Esophagus (tissue), 2 donors: Measurements from ENCODE around the gene SMCO4. TPM values are rescaled to one million over a fixed set of nuclear protein-coding genes. Genes with fewer than 3 reads are reported as not detected.
"Not testable (repeated sequence)": the region's sequence is repeated elsewhere in the genome, so short reads cannot be mapped to it uniquely, and the experiment has no call there.

Source experiments
- H3K27ac ChIP-seq, 2 donors: one replicate each; pipeline ENCODE4 v1.5.1; 2013; ENCODE audit warnings: low read depth in 2 of 2, mild to moderate bottlenecking in 2 of 2, inconsistent platforms in 1 of 2, low read length in 1 of 2, moderate library complexity in 1 of 2
- H3K27me3 ChIP-seq, 2 donors: one replicate each; pipeline ENCODE4 v1.6.1; 2013; ENCODE audit warnings: low read length in 2 of 2, control low read depth in 1 of 2, mild to moderate bottlenecking in 1 of 2; ENCODE audit not compliant: insufficient read depth in 2 of 2, control insufficient read depth in 1 of 2
- H3K36me3 ChIP-seq, 2 donors: one replicate each; pipeline ENCODE4 v1.6.1; 2013; ENCODE audit warnings: low read length in 1 of 2; ENCODE audit not compliant: control insufficient read depth in 2 of 2, insufficient read depth in 2 of 2
- H3K4me1 ChIP-seq, 2 donors: one replicate each; pipeline ENCODE4 v1.6.1; 2013; ENCODE audit warnings: low read length in 1 of 2; ENCODE audit not compliant: control insufficient read depth in 2 of 2, insufficient read depth in 2 of 2
- H3K4me3 ChIP-seq, 2 donors: one replicate each; pipeline ENCODE4 v1.5.1; 2013; ENCODE audit warnings: low read length in 2 of 2, mild to moderate bottlenecking in 2 of 2, low read depth in 1 of 2, moderate library complexity in 1 of 2
- H3K9me3 ChIP-seq, 2 donors: one replicate each; pipeline ENCODE4 v1.6.1; 2013; ENCODE audit warnings: mild to moderate bottlenecking in 2 of 2, low read depth in 1 of 2, low read length in 1 of 2, moderate library complexity in 1 of 2; ENCODE audit not compliant: control insufficient read depth in 2 of 2, insufficient read depth in 1 of 2
- WGBS, 2 donors: extraction: QIAGEN DNeasy Blood & Tissue Kit; methylation state at CpG; one replicate each; pipeline ENCODE4 v1.1.7; 2013; 5-methylcytosine and 5-hydroxymethylcytosine counted together
- polyA plus RNA-seq, 2 donors: library from polyadenylated mRNA; stranded (reverse); fragments of 200-250 nt; gene quantifications; one replicate each; pipeline ENCODE4 v1.2.3, GENCODE V29; 2013
- donor health status: healthy with polysubstance abuse.
- donor health status: Bipolar disorder and iron deficiency.

SMCO4 gene
- polyA plus RNA-seq, 2 donors, result 7.9 to 14.2 TPM

DNA sequence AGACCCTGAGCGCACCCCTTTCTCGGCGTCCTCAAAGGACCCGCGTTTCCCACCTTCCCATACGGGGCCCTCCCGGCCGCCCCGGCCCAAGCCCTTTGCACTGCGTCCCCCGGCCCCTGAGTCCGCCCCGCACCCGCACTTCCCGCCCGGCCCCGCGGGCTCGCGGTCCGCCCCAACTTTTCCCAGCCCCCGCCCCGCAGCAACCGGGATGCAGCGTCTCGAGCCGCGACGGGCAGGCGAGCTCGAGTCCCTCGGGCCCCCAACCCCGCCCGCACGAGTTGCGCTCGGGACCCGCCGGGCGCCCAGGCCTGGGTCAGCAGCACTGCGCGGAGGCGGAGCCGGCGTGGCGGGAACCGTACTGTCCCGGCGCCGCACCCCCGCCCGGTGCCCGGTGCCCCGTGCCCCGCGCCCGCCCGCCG, 371 bp downstream of the SMCO4 start:
- H3K27ac ChIP-seq, result peak overlapping the region; percentile 67 to 69
- no peaks in the 10 kb centered on the region for H3K9me3 ChIP-seq
- peaks cover 0 to 6% of the 10 kb centered on the region in 2 donors for H3K4me1 ChIP-seq
- 0 to 1% methylated on average over 43 to 59 of the region's 59 CpGs for WGBS, 2 donors
- peak overlapping the region; percentile 63 to 67 for H3K4me3 ChIP-seq
- no peaks in the 10 kb centered on the region for H3K36me3 ChIP-seq
- H3K27me3 ChIP-seq, result no peaks in the 10 kb centered on the region

DNA sequence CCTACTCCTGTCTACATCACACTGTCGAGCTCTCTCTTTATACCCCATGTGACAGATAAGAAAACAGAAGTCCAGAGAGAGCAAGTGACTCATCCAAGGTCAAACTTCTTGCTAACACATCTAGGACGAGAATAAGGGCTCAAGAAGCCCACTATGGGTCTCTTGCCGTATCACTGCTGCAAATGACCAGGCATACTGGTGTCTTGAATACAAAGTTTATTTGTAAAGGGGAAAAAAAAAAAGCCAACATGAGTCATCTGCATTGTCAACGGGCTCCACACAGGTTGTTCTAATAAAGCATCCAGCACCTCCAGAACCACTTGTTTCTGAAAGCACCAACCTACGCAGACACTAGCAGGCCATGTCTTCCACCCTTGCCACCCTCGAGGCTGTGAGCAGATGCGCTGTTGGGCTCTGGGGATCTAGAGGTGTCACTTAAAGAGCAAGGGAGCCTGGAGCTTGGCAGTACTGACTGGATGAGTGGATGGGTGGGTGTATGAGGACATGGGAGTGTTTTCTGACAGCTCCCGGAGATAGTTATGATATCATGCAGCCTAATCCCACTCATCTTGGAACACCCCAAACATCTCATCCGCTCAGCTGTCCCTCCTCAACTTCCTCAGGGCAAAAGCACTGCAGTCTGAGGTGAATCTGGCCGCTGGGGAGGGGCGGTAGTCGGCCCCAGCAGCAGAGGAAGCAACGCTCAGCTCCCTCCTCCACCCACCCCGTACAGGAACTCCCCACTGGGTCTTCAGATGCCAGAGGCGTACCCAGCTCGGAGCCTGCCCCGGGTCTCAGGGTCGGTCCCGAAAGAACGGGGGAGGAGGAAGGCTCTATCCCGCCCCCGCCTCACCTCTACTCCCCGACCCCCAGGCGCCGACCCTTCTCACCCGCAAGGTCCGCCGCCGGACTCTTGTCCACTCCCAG, 1.0 kb downstream of the SMCO4 start:
- H3K36me3 ChIP-seq, result no peaks in the 10 kb centered on the region
- WGBS, 2 donors, result 6 to 8% methylated on average over 24 to 29 of the region's 29 CpGs
- no peaks in the 10 kb centered on the region for H3K27me3 ChIP-seq
- H3K27ac ChIP-seq, result peak overlapping the region; percentile 67 to 69
- peaks cover 0 to 6% of the 10 kb centered on the region in 2 donors for H3K4me1 ChIP-seq
- H3K9me3 ChIP-seq, result no peaks in the 10 kb centered on the region
- peak overlapping the region; percentile 63 to 67 for H3K4me3 ChIP-seq

DNA sequence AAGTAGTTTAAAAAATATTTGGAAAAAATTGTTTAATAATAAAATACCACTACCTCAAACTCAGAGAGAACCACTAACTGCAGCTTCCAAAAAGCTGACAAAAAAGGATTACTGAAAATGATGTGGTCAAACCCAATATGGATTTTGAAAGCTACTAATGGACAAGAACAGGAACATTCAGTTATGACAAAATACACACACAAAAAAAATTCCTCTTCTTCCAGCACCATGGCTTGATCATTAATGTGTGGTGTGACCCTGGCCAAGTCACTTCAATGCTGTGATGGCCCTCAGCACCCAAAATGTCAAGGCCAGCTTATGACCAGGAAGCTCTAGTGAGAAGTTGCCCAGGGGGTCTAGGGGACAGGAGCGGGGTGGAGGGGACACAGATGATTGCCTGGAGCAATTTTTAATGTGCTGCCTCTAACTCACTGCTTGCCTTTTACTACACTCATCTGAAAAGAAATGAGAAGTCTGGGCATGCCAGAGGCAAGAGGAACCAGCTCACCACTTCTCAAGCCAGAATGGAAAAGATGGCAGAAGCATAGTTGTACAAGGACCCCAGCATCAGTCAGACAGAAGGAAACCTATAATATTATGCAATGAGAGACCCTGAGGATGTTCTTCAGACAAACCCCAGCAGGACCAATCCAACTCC, 2.2 kb downstream of the SMCO4 start:
- Histone ChIP-seq H3K9me3 (no peaks in the 10 kb centered on the region), H3K27me3 (no peaks in the 10 kb centered on the region), H3K27ac (no peak overlapping the region), H3K36me3 (no peaks in the 10 kb centered on the region), H3K4me3 (no peak overlapping the region), H3K4me1 (peaks cover 0 to 6% of the 10 kb centered on the region in 2 donors)
- 85 to 100% methylated on average over 1 of the region's 1 CpG for WGBS, 2 donors

DNA sequence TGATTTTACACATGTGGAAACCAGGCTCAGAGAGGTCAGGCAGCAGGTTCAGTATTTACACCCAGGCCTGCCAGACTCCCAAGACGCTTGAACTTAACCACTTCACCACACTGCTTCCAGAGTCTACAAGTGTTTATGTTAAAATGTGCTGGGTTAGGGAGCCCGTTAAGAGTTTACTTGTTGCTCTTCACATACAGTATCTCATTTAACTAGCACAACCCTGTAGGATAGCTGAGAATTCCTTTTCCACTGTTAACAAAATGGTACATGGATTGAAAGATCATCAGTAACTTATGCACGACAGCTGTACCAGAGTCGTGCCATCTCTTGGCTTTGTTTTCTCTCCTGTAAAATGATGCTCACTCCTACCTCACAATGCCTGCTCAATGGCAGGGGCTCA, 2.9 kb downstream of the SMCO4 start:
- H3K4me3 ChIP-seq, result no peak overlapping the region
- peaks cover 0 to 3% of the 10 kb centered on the region in 2 donors for H3K4me1 ChIP-seq
- no peak overlapping the region for H3K27ac ChIP-seq
- no peaks in the 10 kb centered on the region for H3K27me3 ChIP-seq
- 81 to 84% methylated on average over 4 of the region's 4 CpGs for WGBS, 2 donors
- no peaks in the 10 kb centered on the region for H3K9me3 ChIP-seq
- H3K36me3 ChIP-seq, result no peaks in the 10 kb centered on the region

DNA sequence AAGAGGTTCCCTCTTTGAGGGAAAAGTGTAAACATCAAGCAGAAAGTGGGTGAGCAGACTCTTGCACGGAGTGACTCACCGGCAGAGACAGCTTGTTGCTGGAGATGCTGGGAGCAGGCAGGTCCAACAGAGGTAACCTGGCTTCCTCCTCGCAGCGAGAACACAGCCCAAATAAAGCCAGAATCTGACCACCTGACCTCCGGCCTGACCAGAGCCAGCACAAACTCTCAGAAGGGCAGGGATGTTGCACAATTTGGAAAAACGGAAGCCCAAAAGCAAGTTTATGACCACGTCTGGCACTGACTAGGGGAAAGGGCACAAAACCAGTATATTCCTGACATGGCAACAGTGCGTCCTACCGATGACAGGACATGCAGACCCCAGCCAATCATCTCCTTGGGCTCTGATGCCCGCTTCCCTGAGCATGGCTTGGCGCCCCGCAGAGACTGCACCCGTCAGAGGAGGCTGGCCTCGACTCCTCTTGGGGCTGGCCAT, 5.4 kb downstream of the SMCO4 start:
- Histone ChIP-seq H3K9me3 (no peaks in the 10 kb centered on the region), H3K27me3 (no peaks in the 10 kb centered on the region), H3K4me1 (peaks cover 0 to 3% of the 10 kb centered on the region in 2 donors), H3K27ac (no peak overlapping the region), H3K4me3 (no peak overlapping the region), H3K36me3 (no peaks in the 10 kb centered on the region)
- 71 to 75% methylated on average over 14 of the region's 14 CpGs for WGBS, 2 donors

DNA sequence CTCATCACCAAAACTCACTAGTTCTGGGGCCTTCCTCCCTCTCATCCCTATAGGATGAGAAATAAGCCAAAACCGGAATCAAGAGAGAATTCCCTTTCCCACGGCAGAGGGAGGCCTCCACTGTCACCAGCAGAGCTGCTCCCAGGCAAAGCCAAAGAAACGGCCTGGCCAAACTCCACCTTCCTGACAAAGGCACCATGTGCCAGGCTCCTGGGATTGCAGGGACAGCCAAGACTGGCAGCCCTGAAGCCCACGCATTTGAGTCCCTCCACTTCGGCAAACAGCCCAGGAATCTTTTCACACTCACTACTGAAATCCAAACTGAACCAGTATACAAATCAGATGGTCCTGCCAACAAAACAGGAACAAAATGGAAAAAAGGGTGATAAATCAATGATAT, 6.1 kb downstream of the SMCO4 start:
- H3K4me1 ChIP-seq, result no peaks in the 10 kb centered on the region
- H3K36me3 ChIP-seq, result no peaks in the 10 kb centered on the region
- no peaks in the 10 kb centered on the region for H3K9me3 ChIP-seq
- no peak overlapping the region for H3K4me3 ChIP-seq
- H3K27me3 ChIP-seq, result no peaks in the 10 kb centered on the region
- WGBS, 2 donors, result 33 to 41% methylated on average over 5 of the region's 5 CpGs
- H3K27ac ChIP-seq, result no peak overlapping the region

DNA sequence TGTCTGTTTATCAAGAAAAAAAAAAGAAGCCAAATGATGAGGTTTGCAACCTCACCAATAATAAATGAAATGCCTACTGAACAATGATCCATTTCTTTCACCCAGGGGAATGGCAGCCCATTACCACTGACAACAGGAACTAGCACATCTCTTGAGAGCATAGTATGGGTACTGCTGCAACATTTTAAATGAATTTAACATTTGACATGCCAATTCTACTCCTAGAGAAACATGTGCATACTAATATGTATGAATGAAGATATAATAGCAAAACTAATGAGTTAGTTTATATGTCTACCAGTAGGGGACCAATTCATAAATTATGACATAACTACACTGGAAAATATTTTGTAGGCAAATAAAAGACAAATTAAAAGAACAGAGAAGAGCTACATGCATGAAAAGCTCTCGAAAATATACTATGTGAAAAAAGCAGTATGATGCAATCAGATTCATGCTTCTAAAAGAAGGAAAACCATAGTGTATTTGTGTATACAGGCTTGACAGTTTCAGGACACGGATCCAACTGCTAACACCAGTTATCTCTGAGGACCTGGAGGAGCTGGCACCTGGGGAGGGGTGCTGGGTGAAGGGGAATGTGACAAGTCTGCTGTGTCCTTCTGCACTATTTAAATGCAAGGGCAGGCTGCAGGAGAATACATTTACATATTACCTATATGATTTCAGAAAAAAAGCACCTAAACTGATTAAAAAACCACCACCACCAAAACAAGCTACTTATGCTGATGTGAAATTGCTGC, 6.9 kb downstream of the SMCO4 start:
- WGBS, 2 donors, result 63 to 70% methylated on average over 2 of the region's 2 CpGs
- H3K4me1 ChIP-seq, result no peaks in the 10 kb centered on the region
- H3K27me3 ChIP-seq, result no peaks in the 10 kb centered on the region
- no peaks in the 10 kb centered on the region for H3K9me3 ChIP-seq
- no peaks in the 10 kb centered on the region for H3K36me3 ChIP-seq
- H3K27ac ChIP-seq, result no peak overlapping the region
- H3K4me3 ChIP-seq, result no peak overlapping the region

DNA sequence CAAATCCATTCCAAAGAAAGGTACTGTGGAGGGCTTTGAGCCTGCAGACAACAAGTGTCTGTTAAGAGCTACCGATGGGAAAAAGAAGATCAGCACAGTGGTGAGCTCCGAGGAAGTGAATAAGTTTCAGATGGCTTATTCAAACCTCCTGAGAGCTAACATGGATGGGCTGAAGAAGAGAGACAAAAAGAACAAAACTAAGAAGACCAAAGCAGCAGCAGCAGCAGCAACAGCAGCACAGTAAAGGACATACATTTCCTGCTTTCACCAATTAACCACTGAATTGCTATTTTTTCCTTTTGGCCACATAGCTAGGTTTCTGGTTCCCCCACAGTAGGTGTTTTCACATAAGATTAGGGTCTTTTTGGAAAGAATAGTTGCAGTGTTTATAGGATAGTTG, 7.6 kb downstream of the SMCO4 start:
- not testable (repeated sequence) for H3K27ac ChIP-seq, H3K4me3 ChIP-seq, H3K36me3 ChIP-seq, H3K9me3 ChIP-seq, H3K27me3 ChIP-seq, H3K4me1 ChIP-seq
- 80 to 88% methylated on average over 2 of the region's 2 CpGs for WGBS, 2 donors

DNA sequence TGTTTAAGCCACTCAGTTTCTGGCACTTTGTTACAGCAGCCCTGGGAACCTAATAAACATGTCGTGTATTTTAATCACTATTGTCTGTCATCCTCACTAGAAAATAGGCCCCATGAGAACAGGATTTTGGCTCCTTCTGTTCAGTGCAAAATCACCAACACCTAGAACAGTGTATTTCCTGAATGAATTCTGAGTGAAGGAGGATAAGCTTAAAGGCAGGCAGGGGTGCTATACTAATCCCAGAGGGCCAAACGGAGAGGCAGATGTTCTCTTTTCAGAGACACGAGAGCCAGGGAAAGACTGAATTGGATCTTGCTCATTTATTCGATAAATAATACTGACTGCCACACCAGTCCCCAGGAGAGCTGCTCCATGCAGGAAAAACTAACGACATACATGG, 10.4 kb downstream of the SMCO4 start:
- Histone ChIP-seq H3K4me1 (peaks cover 3% of the 10 kb centered on the region in 2 donors), H3K27me3 (no peaks in the 10 kb centered on the region), H3K4me3 (no peak overlapping the region), H3K9me3 (no peaks in the 10 kb centered on the region), H3K36me3 (no peaks in the 10 kb centered on the region), H3K27ac (no peak overlapping the region)
- WGBS, 2 donors, result 75 to 84% methylated on average over 5 of the region's 5 CpGs
